Transverse colon (tissue), 3 donors: Measurements from ENCODE around the gene WDR31.

Experiments
- CTCF ChIP-seq, 5 experiments: fragments of 200-600 bp in 3 of 5; fragments of 450-650 bp in 2 of 5; sonication (generic) in 3 of 5; IDR thresholded peaks; 1 replicate in 2 of 5; 2 replicates in 3 of 5; pipeline ENCODE4 v1.5.1; 2016 to 2017; ENCODE audit warnings: antibody characterized with exemption in 5 of 5, inconsistent platforms in 3 of 5, mild to moderate bottlenecking in 2 of 5, moderate library complexity in 1 of 5
- EP300 ChIP-seq: sonication (generic); formaldehyde crosslinking; IDR thresholded peaks from one replicate; pipeline ENCODE4 v1.6.1; 2017; ENCODE audit warnings: antibody characterized with exemption, low read depth

GRCh38 chr9:113387560-113388230, 47.6 kb upstream of the WDR31 start:
- no peak for TF ChIP-seq CTCF (IDR thresholded peaks at IDR 0.05)
- no peak for TF ChIP-seq EP300
